GM12865 (cell line): ENCODE measurements around the gene WDFY4.

Source experiments
- DNase-seq: peaks from one replicate; pipeline ENCODE4 v3.0.0; 2010; ENCODE audit warnings: low read depth
- H3K4me3 ChIP-seq: 2 replicates; pipeline ENCODE4 v1.5.1; 2011; ENCODE audit warnings: mild to moderate bottlenecking, low read depth, low read length, control low read depth
- CTCF ChIP-seq: IDR thresholded peaks from 2 replicates; pipeline ENCODE4 v1.5.1; 2011; ENCODE audit warnings: low read length, control low read depth, low read depth, inconsistent platforms; ENCODE audit not compliant: insufficient read depth; ENCODE audit errors: missing control alignments

The WDFY4 gene

DNA sequence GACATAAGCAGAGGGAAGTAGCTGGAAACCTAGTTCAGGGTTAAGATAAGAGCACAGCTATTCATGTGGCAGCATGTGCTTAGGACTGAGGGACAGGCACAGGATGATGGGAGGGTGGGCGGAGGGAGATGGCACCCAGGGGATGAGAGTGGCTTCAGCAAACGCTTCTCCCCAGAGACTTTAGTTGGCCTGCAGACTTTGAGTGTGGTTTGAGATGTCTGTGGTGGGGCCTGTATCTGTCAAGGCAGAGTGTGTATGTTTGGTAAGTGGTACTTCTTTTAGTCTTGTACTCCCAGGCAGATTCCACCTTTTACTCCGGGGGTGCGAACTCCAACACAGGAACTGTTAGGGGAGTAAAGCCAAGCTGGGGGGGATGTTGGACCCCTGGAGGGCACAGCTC lies 88.9 kb downstream of the WDFY4 start:
- H3K4me3 ChIP-seq: no peak overlapping the region
- DNase-seq: peak; percentile 8
- TF ChIP-seq CTCF: no peak

- TF ChIP-seq CTCF: no peak
- H3K4me3 ChIP-seq: no peak overlapping the region
- no peak for DNase-seq
Observed at GRCh38 chr10:48774416-48775205, 89.9 kb downstream of the WDFY4 start.

DNA sequence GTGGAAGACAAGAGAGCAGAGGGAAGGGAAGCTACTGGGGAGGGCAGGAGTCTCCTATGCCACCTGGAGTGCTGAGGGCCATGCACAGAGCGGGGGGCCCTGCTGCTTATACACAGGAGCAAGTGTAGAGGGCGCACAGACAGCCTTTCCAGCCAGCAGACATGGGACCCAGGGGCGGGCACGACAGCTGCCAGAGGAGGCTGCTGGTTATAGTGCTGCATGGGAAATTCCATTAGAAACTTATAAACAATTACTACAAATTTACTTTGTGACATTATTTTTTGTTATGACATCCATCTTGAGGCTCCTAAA lies 90.5 kb downstream of the WDFY4 start:
- H3K4me3 ChIP-seq: no peak overlapping the region
- no peak for DNase-seq

DNA sequence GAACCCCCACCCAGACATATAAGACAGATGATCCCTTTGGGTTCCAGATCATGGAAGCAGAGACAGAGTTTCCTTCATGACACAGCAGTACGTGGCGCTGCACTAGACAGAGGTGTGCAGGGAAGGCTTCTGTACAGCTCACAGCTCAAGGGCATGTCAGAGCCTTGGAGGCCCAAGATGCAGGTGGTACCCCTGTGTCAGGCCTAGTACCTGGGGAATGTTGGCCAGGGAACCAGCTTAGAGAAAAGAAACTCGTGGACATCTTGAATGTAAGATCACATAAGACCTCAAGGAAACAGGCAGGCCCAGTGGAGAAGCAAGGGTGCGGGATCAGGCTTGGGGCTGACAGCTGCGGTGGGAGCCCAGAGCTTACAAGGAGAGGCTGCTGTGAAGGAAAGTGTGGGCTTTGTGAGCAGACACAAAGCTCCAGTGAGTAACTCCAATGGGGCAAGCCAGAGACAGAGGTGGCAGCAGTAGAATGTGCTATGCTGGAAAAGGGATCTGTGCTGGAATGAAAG lies 91.4 kb downstream of the WDFY4 start:
- DNase-seq: no peak
- no peak overlapping the region for H3K4me3 ChIP-seq
- no peak for TF ChIP-seq CTCF

More for the DNA sequence above, 90.5 kb downstream of the WDFY4 start:
- TF ChIP-seq CTCF: no peak

DNA sequence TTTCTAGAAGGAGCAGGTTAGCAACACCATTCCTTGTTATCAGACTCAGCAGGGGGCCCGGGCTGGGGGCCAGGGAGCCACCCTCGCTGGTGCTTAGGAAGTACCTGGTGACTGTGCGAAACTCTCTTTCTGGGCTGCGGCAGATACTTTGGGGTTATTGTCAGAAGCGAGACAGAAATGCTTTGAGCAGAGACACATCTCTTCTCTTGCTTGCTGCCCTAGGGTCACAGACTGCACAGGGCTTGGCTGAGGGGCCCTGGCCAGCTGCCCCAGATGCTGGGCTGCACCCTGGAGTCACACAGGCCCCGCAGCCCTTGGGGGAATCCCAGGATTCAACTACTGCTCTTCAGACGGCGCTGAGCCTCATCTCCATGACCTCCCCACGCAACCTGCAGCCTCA lies 91.9 kb downstream of the WDFY4 start:
- no peak for TF ChIP-seq CTCF
- DNase-seq: no peak
- no peak overlapping the region for H3K4me3 ChIP-seq

DNA sequence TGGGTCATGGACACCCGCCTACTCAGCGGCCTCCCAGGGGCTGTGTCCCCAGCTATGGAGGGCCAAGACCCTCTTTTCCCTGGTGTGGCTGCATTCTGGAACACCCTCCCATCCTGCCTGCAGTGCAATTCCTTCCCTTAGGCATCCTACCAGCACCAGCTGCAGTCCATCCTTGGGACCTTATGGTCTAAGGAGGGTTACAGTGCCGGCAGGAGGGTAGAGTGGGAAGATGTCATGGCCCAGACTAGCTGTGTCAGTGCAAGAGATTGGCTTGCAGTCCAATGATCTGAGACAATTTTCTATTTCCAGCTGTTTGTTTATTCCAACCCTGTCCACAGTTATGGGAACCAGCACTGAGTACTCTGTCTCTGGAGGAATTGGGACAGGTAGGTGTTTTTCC lies 92.4 kb downstream of the WDFY4 start:
- no peak overlapping the region for H3K4me3 ChIP-seq
- DNase-seq: no peak
- TF ChIP-seq CTCF: no peak
